Measurements from ENCODE around the gene CPTP.

Gene CPTP

DNA sequence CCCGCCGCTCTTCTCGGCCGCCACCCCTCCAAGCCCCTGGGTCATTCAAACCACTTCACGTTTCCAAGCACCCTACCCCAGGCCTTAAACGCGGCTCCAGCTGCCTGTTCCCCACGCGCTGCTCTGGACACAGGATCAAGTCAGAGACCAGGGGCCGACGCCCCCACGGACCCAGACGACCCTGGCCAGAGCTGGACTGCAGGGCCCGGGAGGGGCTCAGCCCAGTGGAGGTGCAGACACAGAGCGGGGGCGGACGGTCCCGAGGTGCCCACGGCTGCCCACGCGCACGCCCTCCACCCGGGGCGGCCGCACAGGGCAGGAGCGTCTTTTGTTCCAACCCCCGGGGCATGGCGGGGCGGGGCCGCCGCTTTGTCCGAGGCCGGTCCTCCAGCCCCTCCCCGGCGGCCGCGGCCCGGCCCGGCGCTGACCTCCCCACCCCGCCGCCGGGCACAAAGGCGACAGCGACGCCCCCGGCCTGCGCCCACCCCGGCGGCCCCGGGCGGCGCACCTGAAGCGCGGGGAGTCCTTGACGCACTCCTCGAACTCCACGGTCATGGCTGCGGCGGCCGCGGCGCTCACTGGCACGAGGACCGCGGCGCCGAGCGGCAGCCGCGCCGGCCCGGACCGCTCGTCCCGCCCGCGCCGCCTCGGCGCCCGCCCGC, 17.2 kb upstream of the CPTP start:
- peaks cover 18% of the 10 kb centered on the region for H3K4me1 ChIP-seq (ENCODE audit: control insufficient read depth, insufficient read depth, low read length)
- no peak for DNase-seq (ENCODE audit: low read depth, low spot score)
- WGBS (ENCODE audit: insufficient coverage, insufficient read length) = no CpG with 5 or more reads among the region's 83 CpGs
- no peaks in the 10 kb centered on the region for H3K27me3 ChIP-seq (ENCODE audit: control insufficient read depth, insufficient read depth, low read length)
- no peak overlapping the region for H3K27ac ChIP-seq (ENCODE audit: low read length)
- peaks cover 14% of the 10 kb centered on the region for H3K36me3 ChIP-seq (ENCODE audit: control insufficient read depth, insufficient read depth, low read length)
- H3K4me3 ChIP-seq (ENCODE audit: low read length) = peak overlapping the region; percentile 67; the same call in 1 of the 2 replicates
- no peaks in the 10 kb centered on the region for H3K9me3 ChIP-seq (ENCODE audit: control insufficient read depth, insufficient read depth, low read length)

DNA sequence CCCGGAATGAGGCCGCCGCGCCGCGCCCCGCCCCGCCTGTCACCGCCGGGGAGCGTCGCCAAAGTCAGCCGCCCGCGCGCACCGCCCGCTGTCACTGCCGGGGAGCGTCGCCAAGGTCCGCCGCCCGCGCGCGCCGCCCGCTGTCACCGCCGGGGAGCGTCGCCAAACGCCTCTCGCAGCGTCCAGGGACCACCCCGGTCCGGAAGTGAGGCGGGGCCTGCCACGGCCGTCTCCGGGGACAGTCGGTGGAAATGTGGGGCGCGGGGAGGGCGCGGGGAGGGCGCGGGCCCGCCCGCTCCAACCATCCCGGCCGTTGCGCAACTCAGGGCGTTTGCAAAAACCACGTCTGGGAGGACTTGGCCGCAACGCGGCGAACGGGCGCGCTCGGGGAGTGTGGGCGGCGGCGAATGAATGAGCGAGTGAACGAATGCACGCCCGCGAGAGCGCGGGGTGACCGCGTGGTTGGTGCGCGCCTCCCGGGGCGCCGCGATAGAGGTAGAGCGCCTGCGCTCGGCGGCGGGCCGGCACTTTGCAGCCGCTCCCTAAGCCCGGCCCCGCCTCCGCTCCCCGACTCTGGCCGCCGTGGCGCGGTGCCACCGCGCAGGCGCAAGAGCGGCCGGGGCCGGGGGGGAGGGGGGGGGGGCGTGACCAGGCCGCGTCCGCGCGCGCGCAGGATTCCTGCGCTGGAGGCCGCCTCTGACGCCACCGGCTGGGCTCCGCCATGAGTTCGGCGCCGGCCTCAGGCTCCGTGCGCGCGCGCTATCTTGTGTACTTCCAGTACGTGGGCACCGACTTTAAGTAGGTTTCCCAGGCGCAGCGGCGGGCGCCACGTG, 16.5 kb upstream of the CPTP start, which contains the start of the genes ACAP3 and PUSL1:
Gene ACAP3 (minus strand): TSS at position 8 of the 833 bp plus-strand sequence. CDS start 115 bp downstream, outside the sequence.
Gene PUSL1 (plus strand): TSS at position 675 of the 833 bp plus-strand sequence. CDS start 47 bp downstream, at position 722.
- no peak for DNase-seq (ENCODE audit: low read depth, low spot score)
- H3K36me3 ChIP-seq (ENCODE audit: control insufficient read depth, insufficient read depth, low read length) = peaks cover 21% of the 10 kb centered on the region
- H3K27me3 ChIP-seq (ENCODE audit: control insufficient read depth, insufficient read depth, low read length) = no peaks in the 10 kb centered on the region
- peaks cover 18% of the 10 kb centered on the region for H3K4me1 ChIP-seq (ENCODE audit: control insufficient read depth, insufficient read depth, low read length)
- WGBS (ENCODE audit: insufficient coverage, insufficient read length) = no CpG with 5 or more reads among the region's 131 CpGs
- no peak within 1 kb of the TSS for H3K27ac ChIP-seq (ENCODE audit: low read length)
- no peaks in the 10 kb centered on the region for H3K9me3 ChIP-seq (ENCODE audit: control insufficient read depth, insufficient read depth, low read length)
- peak within 1 kb of the TSS; percentile 88 for H3K4me3 ChIP-seq (ENCODE audit: low read length)

DNA sequence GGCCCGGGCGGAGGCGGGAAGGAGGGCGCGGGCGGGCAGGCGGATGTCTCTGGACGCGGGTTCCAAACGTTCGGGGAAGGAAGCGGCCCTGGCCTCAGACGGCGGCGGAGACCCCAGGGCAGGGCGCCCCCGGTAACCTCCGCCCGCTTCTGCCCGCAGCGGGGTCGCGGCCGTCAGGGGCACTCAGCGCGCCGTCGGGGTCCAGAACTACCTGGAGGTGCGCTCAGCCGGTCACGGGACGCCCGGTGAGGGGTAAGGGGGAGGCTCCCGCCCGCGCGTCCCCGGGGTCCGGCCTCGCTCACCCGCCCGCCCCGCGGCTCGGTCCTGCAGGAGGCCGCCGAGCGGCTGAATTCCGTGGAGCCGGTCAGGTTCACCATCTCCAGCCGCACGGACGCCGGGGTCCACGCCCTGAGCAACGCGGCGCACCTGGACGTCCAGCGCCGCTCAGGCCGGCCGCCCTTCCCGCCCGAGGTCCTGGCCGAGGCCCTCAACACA, 15.8 kb upstream of the CPTP start:
- no CpG with 5 or more reads among the region's 66 CpGs for WGBS (ENCODE audit: insufficient coverage, insufficient read length)
- Histone ChIP-seq H3K36me3 (ENCODE audit: control insufficient read depth, insufficient read depth, low read length) (peaks cover 28% of the 10 kb centered on the region), H3K27me3 (ENCODE audit: control insufficient read depth, insufficient read depth, low read length) (no peaks in the 10 kb centered on the region)

DNA sequence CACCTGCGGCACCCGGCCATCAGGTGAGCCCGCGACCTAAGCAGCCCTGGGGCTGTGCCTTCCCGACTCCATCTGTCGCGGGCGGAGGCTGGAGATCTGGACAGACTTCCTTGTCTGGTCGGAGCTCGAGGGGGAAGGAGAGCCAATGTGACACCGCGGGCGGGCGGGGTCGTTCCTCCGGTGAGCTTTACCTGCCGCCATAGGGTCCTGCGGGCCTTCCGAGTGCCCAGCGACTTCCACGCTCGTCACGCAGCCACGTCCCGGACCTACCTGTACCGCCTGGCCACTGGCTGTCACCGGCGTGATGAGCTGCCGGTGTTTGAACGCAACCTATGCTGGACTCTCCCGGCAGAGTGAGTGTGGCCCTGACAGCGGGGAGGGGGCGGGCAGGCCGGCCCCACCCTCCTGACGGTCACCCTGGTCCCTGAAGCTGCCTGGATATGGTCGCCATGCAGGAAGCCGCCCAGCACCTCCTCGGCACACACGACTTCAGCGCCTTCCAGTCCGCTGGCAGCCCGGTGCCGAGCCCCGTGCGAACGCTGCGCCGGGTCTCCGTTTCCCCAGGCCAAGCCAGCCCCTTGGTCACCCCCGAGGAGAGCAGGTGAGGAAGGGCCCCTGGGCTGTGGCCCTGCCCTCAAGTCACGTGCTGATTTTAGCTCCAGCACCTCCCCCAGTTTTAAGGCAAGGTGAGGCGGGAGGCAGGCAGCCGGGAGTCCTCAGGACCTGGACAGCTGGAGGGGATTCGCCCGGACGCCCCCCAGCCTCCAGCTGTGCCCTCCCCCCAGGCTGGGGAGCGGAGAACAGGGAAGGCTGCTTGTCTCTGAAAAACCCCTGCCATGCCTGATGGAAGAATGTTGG, 15.1 kb upstream of the CPTP start:
- no peak overlapping the region for H3K27ac ChIP-seq (ENCODE audit: low read length)
- DNase-seq (ENCODE audit: low read depth, low spot score) = no peak
- peaks cover 33% of the 10 kb centered on the region for H3K36me3 ChIP-seq (ENCODE audit: control insufficient read depth, insufficient read depth, low read length)
- H3K27me3 ChIP-seq (ENCODE audit: control insufficient read depth, insufficient read depth, low read length) = no peaks in the 10 kb centered on the region
- H3K4me1 ChIP-seq (ENCODE audit: control insufficient read depth, insufficient read depth, low read length) = peaks cover 15% of the 10 kb centered on the region
- WGBS (ENCODE audit: insufficient coverage, insufficient read length) = no CpG with 5 or more reads among the region's 57 CpGs
- H3K9me3 ChIP-seq (ENCODE audit: control insufficient read depth, insufficient read depth, low read length) = no peaks in the 10 kb centered on the region
- peak overlapping the region; percentile 88 for H3K4me3 ChIP-seq (ENCODE audit: low read length)

More for the DNA sequence above, 15.8 kb upstream of the CPTP start:
- no peak overlapping the region for H3K27ac ChIP-seq (ENCODE audit: low read length)
- peaks cover 18% of the 10 kb centered on the region for H3K4me1 ChIP-seq (ENCODE audit: control insufficient read depth, insufficient read depth, low read length)
- no peaks in the 10 kb centered on the region for H3K9me3 ChIP-seq (ENCODE audit: control insufficient read depth, insufficient read depth, low read length)
- H3K4me3 ChIP-seq (ENCODE audit: low read length) = peak overlapping the region; percentile 88
- DNase-seq (ENCODE audit: low read depth, low spot score) = no peak

DNA sequence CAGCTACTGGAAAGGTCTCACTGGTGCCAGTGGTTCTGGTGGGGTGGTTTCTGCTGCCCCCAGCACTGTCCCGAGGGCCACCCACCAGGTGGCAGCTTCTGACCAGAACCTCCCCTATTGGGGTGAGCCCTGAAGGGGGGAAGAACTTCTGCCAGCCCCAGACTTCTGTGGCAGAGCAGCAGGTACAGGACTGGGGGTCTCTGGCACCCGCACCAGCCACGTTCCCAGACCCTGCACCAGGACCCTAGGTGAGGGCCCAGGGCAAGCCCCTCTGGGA, 14.6 kb upstream of the CPTP start:
- Histone ChIP-seq H3K4me3 (ENCODE audit: low read length) (no peak overlapping the region), H3K9me3 (ENCODE audit: control insufficient read depth, insufficient read depth, low read length) (no peaks in the 10 kb centered on the region), H3K27me3 (ENCODE audit: control insufficient read depth, insufficient read depth, low read length) (no peaks in the 10 kb centered on the region), H3K36me3 (ENCODE audit: control insufficient read depth, insufficient read depth, low read length) (peaks cover 36% of the 10 kb centered on the region), H3K27ac (ENCODE audit: low read length) (no peak overlapping the region), H3K4me1 (ENCODE audit: control insufficient read depth, insufficient read depth, low read length) (peaks cover 13% of the 10 kb centered on the region)
- no CpG with 5 or more reads among the region's 3 CpGs for WGBS (ENCODE audit: insufficient coverage, insufficient read length)
- no peak for DNase-seq (ENCODE audit: low read depth, low spot score)

DNA sequence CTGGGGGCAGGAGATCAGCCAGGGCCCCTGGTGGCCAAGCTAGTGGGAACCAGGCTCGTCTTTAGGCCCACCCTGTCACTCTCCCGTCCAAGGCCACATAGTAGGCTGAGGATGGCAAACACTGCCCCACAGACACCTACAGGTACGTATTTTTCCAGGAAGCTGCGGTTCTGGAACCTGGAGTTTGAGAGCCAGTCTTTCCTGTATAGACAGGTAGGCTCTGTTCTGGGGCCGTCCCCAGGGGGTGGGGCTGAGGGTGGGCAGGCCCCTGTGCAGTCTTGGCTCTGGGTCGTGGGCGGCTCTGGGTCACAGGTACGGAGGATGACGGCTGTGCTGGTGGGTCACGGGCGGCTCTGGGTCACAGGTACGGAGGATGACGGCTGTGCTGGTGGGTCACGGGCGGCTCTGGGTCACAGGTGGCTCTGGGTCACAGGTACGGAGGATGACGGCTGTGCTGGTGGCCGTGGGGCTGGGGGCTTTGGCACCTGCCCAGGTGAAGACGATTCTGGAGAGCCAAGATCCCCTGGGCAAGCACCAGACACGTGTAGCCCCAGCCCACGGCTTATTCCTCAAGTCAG, 14.0 kb upstream of the CPTP start:
- peaks cover 36% of the 10 kb centered on the region for H3K36me3 ChIP-seq (ENCODE audit: control insufficient read depth, insufficient read depth, low read length)

DNA sequence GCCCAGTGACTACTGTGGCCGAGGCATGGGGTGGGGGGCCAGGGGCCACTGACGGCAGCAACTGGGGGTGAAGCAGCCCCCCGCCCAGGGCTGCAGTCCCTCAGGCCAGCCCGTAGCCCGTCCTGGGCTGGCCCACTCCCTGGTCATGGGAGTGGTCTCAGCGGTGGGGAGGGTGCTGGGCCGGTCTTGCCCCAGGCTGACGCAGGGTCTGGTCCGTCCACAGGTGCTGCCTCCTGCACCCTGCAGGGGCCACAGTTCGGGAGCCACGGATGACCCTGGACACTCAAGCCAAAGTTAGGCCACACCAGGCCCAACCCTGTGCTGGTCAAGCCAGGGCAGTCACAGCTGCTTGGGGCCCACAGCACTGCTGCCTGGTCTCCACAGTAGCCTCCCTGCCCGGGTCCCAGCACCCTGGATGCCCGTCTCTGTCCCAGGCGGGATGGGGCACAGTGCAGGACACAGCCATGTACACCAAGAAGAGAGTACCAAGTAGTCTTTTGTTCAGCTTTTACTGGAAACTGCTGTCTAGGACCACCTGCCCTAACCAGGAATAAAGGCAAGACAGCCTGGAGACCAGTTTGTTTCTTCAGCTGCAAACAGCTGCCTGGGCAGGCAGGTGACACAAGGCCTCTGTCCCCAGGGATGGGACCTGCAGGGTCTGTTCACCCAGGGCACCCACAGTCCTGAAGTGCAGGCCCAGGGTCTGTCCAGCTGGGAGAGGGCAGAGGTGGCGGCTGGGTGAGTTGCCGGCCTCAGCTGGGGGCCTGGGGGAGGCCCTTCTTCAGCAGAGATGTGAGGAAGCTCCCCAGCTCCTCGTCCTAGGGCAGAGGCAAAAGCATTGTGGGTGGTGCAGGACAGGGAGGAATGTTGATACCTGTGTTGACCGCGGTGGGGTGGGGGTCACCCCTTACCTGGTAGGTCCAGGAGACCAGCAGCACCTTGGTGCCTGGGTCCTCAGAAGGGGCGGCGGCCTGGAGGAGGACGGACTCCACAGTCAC, 13.2 kb upstream of the CPTP start:
- H3K4me1 ChIP-seq (ENCODE audit: control insufficient read depth, insufficient read depth, low read length) = peaks cover 10% of the 10 kb centered on the region; the same call in 1 of the 2 replicates
- H3K9me3 ChIP-seq (ENCODE audit: control insufficient read depth, insufficient read depth, low read length) = no peaks in the 10 kb centered on the region
- DNase-seq (ENCODE audit: low read depth, low spot score) = no peak
- H3K27ac ChIP-seq (ENCODE audit: low read length) = no peak overlapping the region
- no CpG with 5 or more reads among the region's 22 CpGs for WGBS (ENCODE audit: insufficient coverage, insufficient read length)
- no peak overlapping the region for H3K4me3 ChIP-seq (ENCODE audit: low read length)
- no peaks in the 10 kb centered on the region for H3K27me3 ChIP-seq (ENCODE audit: control insufficient read depth, insufficient read depth, low read length)
- peaks cover 36% of the 10 kb centered on the region for H3K36me3 ChIP-seq (ENCODE audit: control insufficient read depth, insufficient read depth, low read length)

More for the DNA sequence above, 14.0 kb upstream of the CPTP start:
- WGBS (ENCODE audit: insufficient coverage, insufficient read length) = no CpG with 5 or more reads among the region's 21 CpGs
- no peaks in the 10 kb centered on the region for H3K9me3 ChIP-seq (ENCODE audit: control insufficient read depth, insufficient read depth, low read length)
- no peak overlapping the region for H3K27ac ChIP-seq (ENCODE audit: low read length)
- H3K4me1 ChIP-seq (ENCODE audit: control insufficient read depth, insufficient read depth, low read length) = peaks cover 11% of the 10 kb centered on the region
- H3K27me3 ChIP-seq (ENCODE audit: control insufficient read depth, insufficient read depth, low read length) = no peaks in the 10 kb centered on the region
- DNase-seq (ENCODE audit: low read depth, low spot score) = no peak
- no peak overlapping the region for H3K4me3 ChIP-seq (ENCODE audit: low read length)

DNA sequence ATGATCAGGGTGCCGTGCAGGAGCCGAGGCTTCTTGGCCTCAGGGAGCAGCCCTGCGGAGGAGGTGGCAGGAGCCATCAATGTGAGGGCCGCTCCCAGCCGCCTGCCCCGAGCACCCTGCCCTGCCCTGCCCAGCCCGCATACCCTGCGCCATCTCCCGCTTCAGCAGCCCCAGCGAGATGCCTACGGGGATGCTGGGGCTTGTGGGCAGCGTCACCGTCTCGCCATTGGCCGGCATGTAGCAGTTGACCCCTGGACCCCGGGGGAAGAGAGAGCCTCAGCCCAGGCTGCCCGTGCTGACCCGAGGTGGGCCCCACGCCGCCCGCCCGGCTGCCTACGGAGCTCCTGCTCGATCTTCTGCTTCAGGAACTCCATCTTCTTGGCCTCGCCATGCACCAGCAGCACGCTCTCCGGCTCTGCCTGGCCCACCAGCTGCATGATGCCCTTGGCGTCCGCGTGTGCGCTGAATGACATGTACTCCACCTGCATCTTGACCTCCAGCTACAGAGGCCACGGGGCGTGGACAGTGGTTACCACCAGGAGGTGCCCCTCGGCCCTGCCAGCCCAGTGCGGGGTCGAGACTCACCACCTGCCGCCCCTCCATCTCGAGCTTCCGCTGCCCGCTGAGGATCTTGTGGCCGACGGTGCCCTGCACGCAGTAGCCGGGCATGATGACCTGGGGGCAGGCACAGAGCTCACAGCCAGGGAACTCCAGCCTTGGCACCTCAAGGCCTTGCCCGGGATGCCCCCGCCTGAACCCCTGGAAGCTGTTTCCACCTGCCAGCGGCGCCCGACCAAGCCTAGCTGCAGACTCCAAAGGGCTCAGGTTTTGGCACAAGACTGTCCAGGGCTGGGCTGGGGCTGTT, 11.9 kb upstream of the CPTP start:
- no peaks in the 10 kb centered on the region for H3K9me3 ChIP-seq (ENCODE audit: control insufficient read depth, insufficient read depth, low read length)
- H3K4me3 ChIP-seq (ENCODE audit: low read length) = no peak overlapping the region
- no CpG with 5 or more reads among the region's 49 CpGs for WGBS (ENCODE audit: insufficient coverage, insufficient read length)
- H3K27me3 ChIP-seq (ENCODE audit: control insufficient read depth, insufficient read depth, low read length) = no peaks in the 10 kb centered on the region
- H3K36me3 ChIP-seq (ENCODE audit: control insufficient read depth, insufficient read depth, low read length) = peaks cover 36% of the 10 kb centered on the region
- peaks cover 6% of the 10 kb centered on the region; the same call in 1 of the 2 replicates for H3K4me1 ChIP-seq (ENCODE audit: control insufficient read depth, insufficient read depth, low read length)
- DNase-seq (ENCODE audit: low read depth, low spot score) = no peak
- H3K27ac ChIP-seq (ENCODE audit: low read length) = no peak overlapping the region

Data from iPS DF 6.9 (cell line).